ENCODE measurements around the gene PLEKHF1.
A peak's percentile ranks its signal among the peaks of the same experiment; 100 is the strongest.
"Not testable (repeated sequence)": the region's sequence is repeated elsewhere in the genome, so short reads cannot be mapped to it uniquely, and the experiment has no call there.

PLEKHF1 gene

GRCh38 chr19:29700498-29700897, 35.2 kb downstream of the PLEKHF1 start:
- DNase-seq (ENCODE audit: low read depth in 3 of 3), result no peak

DNA sequence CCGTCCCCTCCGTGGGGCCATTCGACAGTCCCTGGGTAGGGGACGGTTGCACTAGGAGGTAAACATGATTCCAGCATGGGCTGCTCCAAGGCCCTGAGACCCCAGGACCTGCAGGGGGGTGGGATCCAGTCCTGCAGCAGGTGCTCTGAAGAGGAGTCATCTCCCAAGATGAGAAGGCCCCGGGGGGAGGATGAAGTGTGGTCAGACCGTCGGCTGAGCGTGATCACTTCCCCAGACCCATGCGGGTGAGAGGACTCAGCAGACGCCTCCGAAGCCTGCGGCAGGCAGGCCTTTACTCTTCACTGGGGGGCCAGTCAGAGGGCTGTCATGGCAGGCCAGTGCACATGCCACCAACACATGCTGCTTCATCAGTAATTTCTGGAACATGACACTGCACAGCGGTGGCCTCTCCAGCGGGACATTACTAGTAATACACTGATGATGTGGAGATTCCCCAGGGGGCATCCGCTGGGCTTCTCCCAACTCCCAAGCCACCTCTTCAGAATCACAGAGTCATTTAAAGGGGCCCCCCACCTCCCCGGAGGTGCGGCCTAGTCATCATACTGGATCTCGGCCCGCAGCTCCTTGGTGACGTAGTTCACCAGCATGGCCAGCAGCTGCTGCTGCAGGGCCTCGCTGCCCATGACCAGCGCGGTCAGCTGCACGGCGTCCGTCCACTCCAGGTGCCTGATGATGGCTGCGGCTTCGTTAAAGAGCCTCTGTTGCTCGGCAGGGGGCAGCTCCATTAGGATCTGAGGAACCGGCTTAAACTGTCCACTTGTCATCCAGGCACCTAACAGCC, 37.1 kb downstream of the PLEKHF1 start:
- no peak for DNase-seq (ENCODE audit: low read depth in 3 of 3)

GRCh38 chr19:29702963-29703320, 37.7 kb downstream of the PLEKHF1 start:
- DNase-seq (ENCODE audit: low read depth in 3 of 3), result no peak

GRCh38 chr19:29704562-29705558, 39.6 kb downstream of the PLEKHF1 start:
- DNase-seq (ENCODE audit: low read depth in 3 of 3), result no peak

DNA sequence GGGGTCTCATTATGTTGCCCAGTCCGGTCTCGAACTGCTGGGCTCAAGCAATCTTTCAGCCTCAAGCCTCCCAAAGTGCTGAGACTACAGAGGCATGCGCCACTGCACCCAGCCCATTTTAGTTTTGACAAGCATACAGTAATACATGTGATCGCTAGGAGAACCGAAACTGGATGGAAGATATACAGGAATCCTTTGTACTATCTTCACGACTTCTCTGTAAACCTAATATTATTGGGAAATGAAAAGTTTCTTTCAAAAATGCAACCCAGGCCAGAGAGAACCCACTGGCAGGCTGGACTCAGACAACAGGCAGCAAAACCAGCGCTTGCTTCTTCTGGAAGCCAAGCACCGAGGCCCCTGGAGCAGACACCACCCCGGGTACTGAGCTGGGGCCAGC, 40.4 kb downstream of the PLEKHF1 start:
- no peak for DNase-seq (ENCODE audit: low read depth in 3 of 3)

DNA sequence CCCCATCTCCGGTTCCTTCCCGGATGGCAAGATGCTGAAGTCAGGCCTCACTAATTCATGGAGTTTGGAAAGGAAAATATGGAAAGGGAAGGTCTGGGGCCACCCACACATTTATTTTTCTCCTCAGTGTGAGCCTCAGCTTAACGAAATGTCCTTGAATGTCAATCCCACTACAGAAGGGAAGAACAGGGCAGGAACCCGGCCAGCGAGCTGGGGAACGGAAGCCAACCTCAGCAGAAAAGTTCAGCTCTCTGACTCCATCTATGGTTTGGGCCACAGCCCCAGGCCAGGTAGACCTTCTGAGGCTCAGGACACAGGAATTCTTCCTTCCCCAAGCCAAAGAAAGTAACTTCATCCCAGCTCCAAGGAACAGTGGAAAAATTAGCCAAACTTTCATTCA, 41.4 kb downstream of the PLEKHF1 start:
- DNase-seq (ENCODE audit: low read depth in 3 of 3), result no peak

DNA sequence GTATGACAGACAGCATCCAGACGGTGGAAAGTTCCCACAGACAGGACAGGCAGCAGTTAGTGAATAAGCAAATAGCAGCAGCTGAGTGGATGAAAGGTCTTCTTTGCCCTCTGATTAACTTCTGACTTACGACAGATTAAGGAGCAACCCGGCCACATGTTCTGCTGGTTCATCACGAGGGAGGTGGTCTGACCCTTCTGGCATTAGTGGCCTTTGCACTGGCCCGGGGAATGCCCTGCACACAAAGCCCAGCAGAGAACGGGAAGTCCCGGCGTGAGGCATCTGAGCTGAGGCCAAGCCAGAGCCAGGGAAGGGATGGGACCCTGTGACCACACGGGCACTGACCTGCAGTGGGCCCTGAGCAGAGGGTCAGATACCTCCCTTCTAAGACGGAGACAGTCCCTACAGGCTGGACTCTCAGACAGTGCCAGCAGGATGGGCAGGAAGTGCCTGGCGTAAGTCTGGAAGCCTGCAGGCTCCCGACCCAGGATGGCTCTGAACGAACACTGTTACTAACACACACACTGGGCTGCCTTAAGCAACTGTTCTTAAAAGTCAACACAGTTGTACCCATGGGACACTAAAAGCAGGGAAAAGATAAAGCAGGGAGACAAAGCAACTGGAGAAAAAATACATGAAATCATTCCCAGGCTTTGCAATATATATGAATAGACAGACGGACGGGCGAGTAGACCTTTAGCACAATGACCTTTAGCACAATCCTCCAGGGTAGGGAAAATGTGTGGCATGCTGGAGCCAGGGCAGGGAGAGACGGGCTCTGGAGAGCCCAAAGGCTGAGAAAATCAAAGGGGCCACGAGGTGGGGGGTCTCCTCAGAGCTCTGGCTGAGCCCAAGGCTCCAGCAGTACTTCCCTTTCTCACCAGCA, 43.5 kb downstream of the PLEKHF1 start:
- DNase-seq (ENCODE audit: low read depth in 3 of 3), result no peak

GRCh38 chr19:29709440-29709798, 44.2 kb downstream of the PLEKHF1 start:
- not testable (repeated sequence) for DNase-seq (ENCODE audit: low read depth in 3 of 3)

DNA sequence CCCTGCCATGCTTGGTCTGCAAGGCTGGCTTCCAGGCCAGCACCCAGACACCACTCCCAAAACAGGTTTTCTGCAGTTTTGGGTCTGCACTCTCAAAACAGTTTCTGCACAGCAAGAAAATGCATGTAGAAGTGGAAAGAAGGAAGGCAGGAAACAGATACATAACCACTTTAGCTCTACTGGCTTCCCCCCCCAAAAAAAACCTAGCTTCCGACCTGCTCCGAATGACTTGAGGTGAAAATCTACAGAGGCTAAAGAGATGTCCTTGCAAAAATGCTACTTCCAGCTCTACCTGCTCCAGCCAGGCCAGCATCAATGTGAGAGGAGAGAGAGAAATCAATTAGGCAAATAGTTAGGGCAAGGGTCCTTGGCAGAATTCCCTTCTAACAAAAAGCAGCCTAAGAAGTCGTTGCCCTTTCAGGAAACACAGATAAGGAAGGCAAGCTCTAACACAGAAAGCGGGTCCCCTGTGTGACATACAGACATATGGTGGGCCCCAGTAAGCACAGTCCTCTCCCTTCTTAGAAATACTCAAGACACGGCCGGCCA, 46.4 kb downstream of the PLEKHF1 start:
- DNase-seq (ENCODE audit: low read depth in 3 of 3), result no peak

GRCh38 chr19:29712744-29713516, 47.7 kb downstream of the PLEKHF1 start:
- DNase-seq (ENCODE audit: low read depth in 3 of 3), result no peak

- DNase-seq (ENCODE audit: low read depth in 3 of 3), result no peak
Observed at GRCh38 chr19:29714371-29714952, 49.2 kb downstream of the PLEKHF1 start.

GRCh38 chr19:29714953-29715700, 49.9 kb downstream of the PLEKHF1 start, which contains the start of gene C19orf12:
Gene C19orf12 (minus strand): TSS chr19:29715261. CDS start chr19:29708413, 6,848 bp downstream.
- DNase-seq (ENCODE audit: low read depth in 3 of 3), result peak; percentile 31 to 64 (median 38)

- DNase-seq (ENCODE audit: low read depth in 3 of 3), result no peak
Observed at GRCh38 chr19:29715701-29716581, 50.7 kb downstream of the PLEKHF1 start.

GRCh38 chr19:29717051-29717450, 51.8 kb downstream of the PLEKHF1 start:
- DNase-seq (ENCODE audit: low read depth in 3 of 3), result no peak

GRCh38 chr19:29724102-29724641, 58.9 kb downstream of the PLEKHF1 start:
- no peak for DNase-seq (ENCODE audit: low read depth in 3 of 3)

DNA sequence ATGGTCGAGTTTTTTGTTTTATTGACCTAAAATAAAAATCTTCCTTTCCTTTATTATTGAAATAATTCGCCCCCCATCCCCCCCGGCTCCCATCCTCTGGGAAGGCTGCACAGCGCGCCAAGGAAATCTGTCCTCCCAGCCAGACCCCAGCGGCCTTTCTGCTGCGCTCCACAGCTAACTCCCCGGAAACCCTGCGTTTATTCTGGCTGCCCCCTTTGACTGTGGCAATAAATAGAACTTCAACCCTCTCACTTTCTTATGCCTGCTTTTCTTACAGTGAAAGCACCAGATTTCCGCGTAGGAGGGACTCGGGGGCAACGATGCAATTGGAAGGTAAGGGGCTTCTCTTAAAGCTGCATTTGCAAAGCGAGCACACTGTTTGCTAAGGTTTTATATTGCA, 59.5 kb downstream of the PLEKHF1 start:
- no peak for DNase-seq (ENCODE audit: low read depth in 3 of 3)

All from stimulated activated CD4-positive, alpha-beta T cell treated with anti-CD3 and anti-CD28 coated beads, TNF-alpha, amount 100 ng/mL, for 48 hours (primary cell).